Activated B cell treated with CpG ODN at 0.5 μM for 24 hours (primary cell): Measurements from ENCODE around the gene IGF2R. TPM values are rescaled to one million over a fixed set of nuclear protein-coding genes. Genes with fewer than 3 reads are reported as not detected.

Experiments
- ATAC-seq: fragments of 200-7000 bp; cut with Tn5 transposase; one replicate; pipeline ENCODE4 v1.10.0; 2021; ENCODE audit warnings: low read depth, mild to moderate bottlenecking, moderate library complexity
- CTCF ChIA-PET: fragments of 350-600 bp; sonication (Branson Sonifier 250); formaldehyde crosslinking; loops from one replicate; lab custom pipeline; 2021; ENCODE audit warnings: antibody characterized with exemption; lab: Charles Lee
- POLR2A ChIA-PET: fragments of 350-600 bp; sonication (Branson Sonifier 250); formaldehyde crosslinking; loops from one replicate; lab custom pipeline; 2021; ENCODE audit warnings: antibody characterized with exemption; lab: Charles Lee
- DNase-seq: peaks from one replicate; pipeline ENCODE4 v3.0.0; 2022
- H3K27ac Mint-ChIP-seq: one replicate; pipeline ENCODE4 v1.8.0; 2020; ENCODE audit warnings: mixed read lengths
- H3K27me3 Mint-ChIP-seq: one replicate; pipeline ENCODE4 v1.8.0; 2021; ENCODE audit warnings: mixed read lengths
- H3K36me3 Mint-ChIP-seq: one replicate; pipeline ENCODE4 v1.8.0; 2021; ENCODE audit warnings: low read depth, mixed read lengths
- H3K4me1 Mint-ChIP-seq: one replicate; pipeline ENCODE4 v1.8.0; 2021; ENCODE audit warnings: mixed read lengths
- H3K4me3 Mint-ChIP-seq: one replicate; pipeline ENCODE4 v1.8.0; 2020; ENCODE audit warnings: mild to moderate bottlenecking, mixed read lengths
- H3K9me3 Mint-ChIP-seq: one replicate; pipeline ENCODE4 v1.8.0; 2020; ENCODE audit warnings: mixed read lengths
- CTCF ChIP-seq: fragments of 200-600 bp; IDR thresholded peaks from one replicate; pipeline ENCODE4 v1.8.0; 2022; ENCODE audit warnings: antibody characterized with exemption, mild to moderate bottlenecking
- intact Hi-C: fragments of 100-400 bp; cut with micrococcal nuclease; formaldehyde crosslinking; loops from one replicate; pipeline ENCODE4 v1.15.1; 2024
- total RNA-seq: library from RNA; stranded (reverse); gene quantifications from 2 replicates; pipeline ENCODE4 v1.2.3, GENCODE V29; 2022

IGF2R gene
- total RNA-seq, 1 donor from 2014 or later, result 79.5 TPM

GRCh38 chr6:160043784-160044183 lies 74.9 kb downstream of the IGF2R start:
- DNase-seq, result no peak
- H3K4me3 Mint-ChIP-seq, result no peak overlapping the region
- CTCF ChIA-PET, result no interaction called here
- H3K27ac Mint-ChIP-seq, result no peak overlapping the region
- peaks cover 84% of the 10 kb centered on the region for H3K36me3 Mint-ChIP-seq
- H3K9me3 Mint-ChIP-seq, result no peaks in the 10 kb centered on the region
- intact Hi-C loops, result no loop called here
- no peaks in the 10 kb centered on the region for H3K27me3 Mint-ChIP-seq
- peaks cover 2% of the 10 kb centered on the region for H3K4me1 Mint-ChIP-seq
- ATAC-seq, result no peak
- no peak for TF ChIP-seq CTCF
- POLR2A ChIA-PET, result no interaction called here

GRCh38 chr6:160044687-160045086 lies 75.8 kb downstream of the IGF2R start:
- Mint-ChIP-seq H3K27me3 (no peaks in the 10 kb centered on the region), H3K36me3 (peaks cover 93% of the 10 kb centered on the region), H3K9me3 (no peaks in the 10 kb centered on the region), H3K27ac (no peak overlapping the region), H3K4me3 (no peak overlapping the region), H3K4me1 (no peaks in the 10 kb centered on the region)
- no peak for ATAC-seq
- POLR2A ChIA-PET, result no interaction called here
- no peak for DNase-seq
- CTCF ChIA-PET, result no interaction called here
- intact Hi-C loops, result no loop called here
- TF ChIP-seq CTCF, result no peak

- DNase-seq (no peak), ATAC-seq (no peak)
- Mint-ChIP-seq H3K27ac (no peak overlapping the region), H3K4me3 (no peak overlapping the region), H3K4me1 (no peaks in the 10 kb centered on the region), H3K36me3 (peaks cover 97% of the 10 kb centered on the region), H3K27me3 (no peaks in the 10 kb centered on the region), H3K9me3 (no peaks in the 10 kb centered on the region)
- CTCF ChIA-PET, result no interaction called here
- TF ChIP-seq CTCF, result no peak
- intact Hi-C loops, result no loop called here
- POLR2A ChIA-PET, result no interaction called here
Observed at GRCh38 chr6:160048471-160048870, 79.6 kb downstream of the IGF2R start.

- TF ChIP-seq CTCF, result no peak
- H3K27me3 Mint-ChIP-seq, result no peaks in the 10 kb centered on the region
- no peaks in the 10 kb centered on the region for H3K9me3 Mint-ChIP-seq
- POLR2A ChIA-PET, result no interaction called here
- intact Hi-C loops, result no loop called here
- H3K4me1 Mint-ChIP-seq, result no peaks in the 10 kb centered on the region
- CTCF ChIA-PET, result no interaction called here
- no peak overlapping the region for H3K27ac Mint-ChIP-seq
- peaks cover 96% of the 10 kb centered on the region for H3K36me3 Mint-ChIP-seq
- H3K4me3 Mint-ChIP-seq, result no peak overlapping the region
- ATAC-seq (no peak), DNase-seq (no peak)
Observed at GRCh38 chr6:160049346-160049745, 80.5 kb downstream of the IGF2R start.

GRCh38 chr6:160050022-160050421 lies 81.1 kb downstream of the IGF2R start:
- H3K4me3 Mint-ChIP-seq, result no peak overlapping the region
- DNase-seq, result no peak
- no peak for TF ChIP-seq CTCF
- no peak overlapping the region for H3K27ac Mint-ChIP-seq
- ChIA-PET CTCF (no interaction called here), POLR2A (no interaction called here)
- H3K27me3 Mint-ChIP-seq, result no peaks in the 10 kb centered on the region
- H3K36me3 Mint-ChIP-seq, result peaks cover 96% of the 10 kb centered on the region
- H3K4me1 Mint-ChIP-seq, result no peaks in the 10 kb centered on the region
- no peak for ATAC-seq
- intact Hi-C loops, result no loop called here
- H3K9me3 Mint-ChIP-seq, result no peaks in the 10 kb centered on the region
